BJ (cell line): ENCODE results near the gene C4orf54. TPM values are rescaled to one million over a fixed set of nuclear protein-coding genes. Genes with fewer than 3 reads are reported as not detected.

ENCODE experiments used
- CTCF ChIA-PET: fragments of 350-600 bp; formaldehyde crosslinking; extraction: SDS; loops from one replicate; lab custom pipeline; 2021; ENCODE audit warnings: antibody characterized with exemption, inconsistent platforms; lab: Yijun Ruan, JAX
- POLR2A ChIA-PET: fragments of 300-600 bp; sonication (Branson Sonifier 250); formaldehyde crosslinking; extraction: SDS; loops from one replicate; lab custom pipeline; 2021; ENCODE audit warnings: antibody characterized with exemption; lab: Charles Lee
- DNase-seq: peaks from one replicate; pipeline ENCODE4 v3.0.0-alpha.2; 2011; ENCODE audit warnings: low read depth
- H3K27me3 ChIP-seq: 2 replicates; pipeline ENCODE4 v1.6.0; 2011; ENCODE audit warnings: low read length; ENCODE audit not compliant: control insufficient read depth, insufficient read depth
- H3K36me3 ChIP-seq: 2 replicates; pipeline ENCODE4 v1.5.1; 2011; ENCODE audit warnings: low read length; ENCODE audit not compliant: control insufficient read depth, insufficient read depth
- H3K4me3 ChIP-seq: 2 replicates; pipeline ENCODE4 v1.5.1; 2011; ENCODE audit warnings: low read depth, mild to moderate bottlenecking, control low read depth, low read length
- polyA plus RNA-seq: library from polyadenylated mRNA; depleted of rRNA; stranded (reverse); fragments of >200 nt; gene quantifications from 2 replicates; pipeline ENCODE4 v1.2.3, GENCODE V29; 2011; rRNA removed
- TF ChIP-seq, protein P1 (sequence below): IDR thresholded peaks from 2 replicates; pipeline ENCODE4 v1.5.1; 2011; ENCODE audit warnings: low read depth, mild to moderate bottlenecking, control low read depth, inconsistent platforms, low read length, moderate library complexity; ENCODE audit not compliant: insufficient read depth

Gene C4orf54
- polyA plus RNA-seq, 1 experiment: not detected

GRCh38 chr4:99610605-99611175 is 46.9 kb downstream of the C4orf54 start:
- Histone ChIP-seq H3K27me3 (no peaks in the 10 kb centered on the region), H3K4me3 (no peak overlapping the region), H3K36me3 (no peaks in the 10 kb centered on the region)
- ChIA-PET POLR2A (no interaction called here), CTCF (no interaction called here)
- TF ChIP-seq, protein P1, sequence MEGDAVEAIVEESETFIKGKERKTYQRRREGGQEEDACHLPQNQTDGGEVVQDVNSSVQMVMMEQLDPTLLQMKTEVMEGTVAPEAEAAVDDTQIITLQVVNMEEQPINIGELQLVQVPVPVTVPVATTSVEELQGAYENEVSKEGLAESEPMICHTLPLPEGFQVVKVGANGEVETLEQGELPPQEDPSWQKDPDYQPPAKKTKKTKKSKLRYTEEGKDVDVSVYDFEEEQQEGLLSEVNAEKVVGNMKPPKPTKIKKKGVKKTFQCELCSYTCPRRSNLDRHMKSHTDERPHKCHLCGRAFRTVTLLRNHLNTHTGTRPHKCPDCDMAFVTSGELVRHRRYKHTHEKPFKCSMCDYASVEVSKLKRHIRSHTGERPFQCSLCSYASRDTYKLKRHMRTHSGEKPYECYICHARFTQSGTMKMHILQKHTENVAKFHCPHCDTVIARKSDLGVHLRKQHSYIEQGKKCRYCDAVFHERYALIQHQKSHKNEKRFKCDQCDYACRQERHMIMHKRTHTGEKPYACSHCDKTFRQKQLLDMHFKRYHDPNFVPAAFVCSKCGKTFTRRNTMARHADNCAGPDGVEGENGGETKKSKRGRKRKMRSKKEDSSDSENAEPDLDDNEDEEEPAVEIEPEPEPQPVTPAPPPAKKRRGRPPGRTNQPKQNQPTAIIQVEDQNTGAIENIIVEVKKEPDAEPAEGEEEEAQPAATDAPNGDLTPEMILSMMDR: no peak
- no peak for DNase-seq

DNA sequence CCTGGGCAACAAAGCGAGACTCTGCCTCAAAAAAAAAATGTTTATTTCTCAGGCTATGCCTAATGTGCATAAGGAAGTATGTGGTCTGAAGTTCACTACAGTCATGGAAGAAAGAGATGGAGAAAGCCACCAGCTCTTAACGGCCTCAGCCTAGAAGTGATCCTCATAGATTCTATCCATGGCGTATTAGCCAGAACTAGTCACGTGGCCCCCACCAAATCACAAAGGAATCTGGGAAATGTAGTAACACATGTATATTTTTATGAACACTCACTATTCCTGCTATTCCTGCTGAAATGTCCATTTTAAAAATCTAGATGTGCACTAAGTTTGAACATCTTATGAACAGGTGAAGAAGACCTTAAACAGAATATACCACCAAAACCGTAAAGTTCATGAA is 49.2 kb downstream of the C4orf54 start:
- Histone ChIP-seq H3K27me3 (no peaks in the 10 kb centered on the region), H3K36me3 (no peaks in the 10 kb centered on the region), H3K4me3 (no peak overlapping the region)
- TF ChIP-seq, protein P1: no peak
- DNase-seq: no peak
- POLR2A ChIA-PET: no interaction called here
- CTCF ChIA-PET: no interaction called here

Other genes starting within 250 kb of the C4orf54 start
- not detected in 2 replicates for gene ADH7, start 222.5 kb downstream of the C4orf54 start, polyA plus RNA-seq
- gene C4orf17, start 146.8 kb downstream of the C4orf54 start, polyA plus RNA-seq: not detected in 2 replicates
- 1.7 and 4.3 TPM in 2 replicates for gene TRMT10A, start 93.8 kb downstream of the C4orf54 start, polyA plus RNA-seq
- gene MTTP, start 83.0 kb downstream of the C4orf54 start, polyA plus RNA-seq: not detected in 2 replicates
- not detected in 2 replicates for gene DAPP1, start 159.0 kb upstream of the C4orf54 start, polyA plus RNA-seq
- gene LAMTOR3, start 236.6 kb upstream of the C4orf54 start, polyA plus RNA-seq: 17.6 and 46.0 TPM in 2 replicates